ENCODE results near the gene MAPKAPK2.
"Not testable (repeated sequence)": the region's sequence is repeated elsewhere in the genome, so short reads cannot be mapped to it uniquely, and the experiment has no call there.

The MAPKAPK2 gene

DNA sequence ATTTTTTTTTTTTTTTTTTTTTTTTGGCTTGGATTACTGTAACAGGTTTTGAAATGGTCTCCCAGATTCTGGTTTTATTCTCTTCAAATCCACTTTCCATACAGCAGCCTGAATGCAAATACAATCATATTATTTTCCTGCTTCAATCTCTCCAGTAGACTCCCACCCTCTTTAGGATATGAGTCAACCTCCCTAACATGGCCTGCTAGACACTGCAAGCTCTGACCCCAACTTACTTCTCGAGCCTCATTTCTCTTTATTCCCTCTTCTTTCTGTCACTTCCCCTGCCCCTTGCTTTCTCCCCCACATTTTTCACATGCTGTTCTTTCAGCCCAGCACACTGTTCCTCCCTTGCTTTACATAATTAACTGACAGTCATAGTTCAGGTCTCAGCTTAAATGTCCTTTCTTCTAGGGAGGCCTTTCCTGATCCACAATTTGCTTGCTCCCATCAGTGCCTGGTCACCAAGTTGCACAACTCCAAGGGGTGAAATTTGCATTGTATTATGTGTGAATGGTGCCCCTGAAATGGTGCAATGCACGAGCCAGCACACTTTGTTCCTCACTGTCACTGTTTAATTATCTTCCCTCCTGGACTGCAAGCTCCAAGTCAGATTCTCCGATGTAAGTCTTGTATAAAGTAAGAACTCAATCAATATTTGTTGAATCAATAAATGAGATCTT is 63.8 kb downstream of the MAPKAPK2 start:
- DNase-seq, result no peak

DNA sequence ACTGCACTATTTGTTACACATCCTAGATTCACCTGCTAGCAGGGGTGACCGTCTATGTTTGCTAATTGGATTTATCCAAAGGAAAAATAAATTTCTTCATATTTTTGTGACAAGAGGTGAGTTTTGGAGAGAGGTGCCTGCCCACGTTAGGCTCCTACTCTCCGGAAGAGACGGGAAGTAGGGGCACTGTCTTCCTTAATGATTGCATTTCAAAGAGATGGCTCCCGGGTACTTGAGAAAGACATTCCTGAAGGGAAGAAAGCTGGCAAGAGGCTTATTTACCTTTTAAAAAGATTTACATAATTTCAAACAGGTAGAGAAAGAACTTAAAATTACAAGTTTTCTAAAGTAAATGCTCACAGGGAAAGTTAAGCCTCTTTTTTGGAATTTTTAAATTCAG is 67.2 kb downstream of the MAPKAPK2 start:
- no peak for DNase-seq

DNA sequence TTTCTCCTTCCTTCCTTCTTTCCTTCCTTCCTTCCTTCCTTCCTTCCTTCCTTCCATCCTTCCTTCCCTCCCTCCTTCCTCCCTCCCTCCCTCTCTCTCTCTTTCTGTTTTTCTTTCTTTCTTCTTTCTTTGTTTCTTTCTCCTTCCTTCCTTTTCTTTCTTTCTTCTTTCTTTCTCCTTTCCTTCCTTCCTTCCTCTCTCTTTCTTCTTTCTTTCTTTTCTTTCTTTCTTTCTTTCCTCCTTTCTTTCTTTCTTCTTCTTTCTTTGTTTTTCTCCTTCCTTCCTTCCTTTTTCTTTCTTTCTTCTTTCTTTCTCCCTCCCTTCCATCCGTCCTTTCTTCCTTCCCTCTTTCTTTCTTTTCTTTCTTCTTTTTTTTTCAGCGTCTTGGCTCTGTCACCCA is 67.8 kb downstream of the MAPKAPK2 start:
- no peak for DNase-seq

DNA sequence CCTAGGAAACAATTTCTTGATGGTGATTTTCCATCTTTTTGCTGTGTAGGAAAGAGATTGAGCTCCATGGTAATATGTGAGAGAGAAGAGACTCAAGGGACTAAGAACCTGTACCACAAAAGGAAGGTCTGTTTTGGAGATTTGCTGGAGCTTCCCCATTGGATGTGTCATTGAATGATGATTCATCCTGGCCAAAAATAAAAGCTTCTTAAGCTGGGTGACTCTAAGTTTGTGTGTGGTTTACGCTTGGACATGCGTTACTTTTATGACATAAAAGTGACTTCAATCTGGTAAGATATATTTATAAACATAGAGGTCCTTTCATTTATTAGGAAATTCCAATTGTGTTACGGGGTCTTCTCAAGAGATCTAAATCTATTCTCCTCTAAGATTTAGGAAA is 68.4 kb downstream of the MAPKAPK2 start:
- no peak for DNase-seq

DNA sequence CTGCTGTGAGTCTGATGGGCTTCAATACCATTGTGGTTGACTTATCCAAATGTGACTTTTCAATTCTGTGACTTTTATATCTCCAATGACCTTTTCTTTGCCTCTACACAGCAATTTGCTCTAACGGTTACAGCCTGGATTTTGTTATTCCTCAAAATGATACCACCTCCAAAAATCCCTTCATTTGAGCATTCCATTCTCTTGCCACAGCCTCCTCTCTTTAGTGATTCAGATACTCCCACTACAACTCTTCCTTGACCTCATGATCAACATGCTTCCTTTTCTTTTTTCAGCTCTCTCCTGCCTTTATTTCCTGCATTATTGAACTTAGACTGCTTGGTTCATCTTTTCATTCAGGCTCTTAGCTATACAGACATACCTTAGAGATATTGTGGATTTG is 69.3 kb downstream of the MAPKAPK2 start:
- no peak for DNase-seq

DNA sequence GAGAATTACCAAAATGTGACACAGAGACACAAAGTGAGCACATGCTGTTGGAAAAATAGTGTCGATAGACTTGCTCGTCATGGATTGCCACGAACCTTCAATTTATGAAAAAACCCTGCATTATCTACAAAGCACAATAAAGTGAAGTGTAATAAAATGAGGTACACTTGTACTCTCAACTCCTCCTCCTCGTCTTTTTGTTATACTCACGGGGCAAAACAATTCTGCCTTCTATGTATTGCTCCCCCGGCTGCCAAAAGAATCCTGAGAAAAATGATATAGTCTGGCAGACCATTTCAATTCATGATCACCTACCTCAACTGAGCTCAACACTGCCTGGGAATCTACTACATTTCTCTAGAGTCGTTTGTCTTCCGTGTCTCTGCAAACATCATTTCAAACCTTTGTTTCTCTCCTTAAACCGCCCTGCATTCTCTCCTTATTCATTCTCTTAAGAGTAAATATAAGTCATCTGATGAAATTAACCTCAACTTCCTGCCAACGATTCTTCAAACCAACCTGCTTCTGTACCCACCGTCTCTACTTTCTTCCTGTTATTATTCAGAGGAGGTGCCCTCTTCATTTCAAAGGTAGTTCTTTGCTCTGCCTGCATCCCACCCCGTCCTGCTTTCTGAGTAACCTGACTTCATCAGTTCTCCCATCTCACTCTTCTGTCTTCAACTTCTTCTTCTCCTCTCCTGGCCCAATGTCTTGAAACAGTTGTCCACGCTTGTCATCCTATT is 73.0 kb downstream of the MAPKAPK2 start:
- no peak for DNase-seq

DNA sequence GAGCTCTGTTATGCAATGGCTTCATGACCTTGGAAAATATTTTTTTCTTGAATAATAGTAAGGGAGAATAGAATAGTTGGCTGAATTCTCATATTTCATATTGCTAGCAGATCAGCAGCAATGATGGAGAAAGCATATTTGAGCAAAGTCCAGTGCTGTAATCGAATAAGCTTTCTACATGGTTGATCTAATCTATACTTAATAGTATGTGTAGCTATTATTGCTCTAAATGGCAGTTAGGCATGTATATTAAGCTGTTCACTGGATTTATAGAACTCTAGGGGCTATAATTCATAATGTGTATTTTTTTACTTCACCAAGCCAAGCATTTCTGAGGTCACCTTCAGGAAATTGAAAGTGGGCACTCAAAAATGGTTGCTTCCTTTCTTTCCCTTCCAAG is 75.9 kb downstream of the MAPKAPK2 start:
- no peak for DNase-seq

DNA sequence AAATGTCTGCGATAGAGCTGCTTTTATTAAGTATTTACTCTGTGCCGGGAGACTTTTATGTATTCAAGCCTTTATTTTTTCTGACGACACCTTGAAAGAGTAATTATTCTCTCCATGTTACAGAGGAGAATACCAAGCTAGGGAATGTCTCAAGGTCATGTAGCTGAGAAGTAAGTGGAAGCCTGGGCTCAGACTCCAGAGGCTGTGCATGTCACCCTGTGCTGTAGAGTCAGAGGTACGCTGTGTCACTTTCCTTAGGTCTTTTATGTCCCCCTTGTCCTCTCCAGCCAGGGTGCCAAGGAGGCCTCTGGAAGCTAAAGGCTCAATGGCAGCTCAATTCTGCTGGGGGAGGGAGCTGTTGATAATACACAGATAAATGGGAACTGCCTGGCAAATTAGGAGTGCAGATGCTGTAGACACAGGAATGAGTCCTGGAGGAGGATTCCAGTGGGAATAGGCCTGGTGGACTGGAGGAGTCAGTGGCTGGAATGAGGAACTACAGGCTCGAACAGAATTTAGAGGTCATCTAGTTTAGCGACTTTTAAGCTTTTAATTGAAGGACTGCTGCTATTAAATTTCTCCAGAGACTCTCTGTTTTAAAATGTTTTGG is 76.6 kb downstream of the MAPKAPK2 start:
- DNase-seq, result no peak

DNA sequence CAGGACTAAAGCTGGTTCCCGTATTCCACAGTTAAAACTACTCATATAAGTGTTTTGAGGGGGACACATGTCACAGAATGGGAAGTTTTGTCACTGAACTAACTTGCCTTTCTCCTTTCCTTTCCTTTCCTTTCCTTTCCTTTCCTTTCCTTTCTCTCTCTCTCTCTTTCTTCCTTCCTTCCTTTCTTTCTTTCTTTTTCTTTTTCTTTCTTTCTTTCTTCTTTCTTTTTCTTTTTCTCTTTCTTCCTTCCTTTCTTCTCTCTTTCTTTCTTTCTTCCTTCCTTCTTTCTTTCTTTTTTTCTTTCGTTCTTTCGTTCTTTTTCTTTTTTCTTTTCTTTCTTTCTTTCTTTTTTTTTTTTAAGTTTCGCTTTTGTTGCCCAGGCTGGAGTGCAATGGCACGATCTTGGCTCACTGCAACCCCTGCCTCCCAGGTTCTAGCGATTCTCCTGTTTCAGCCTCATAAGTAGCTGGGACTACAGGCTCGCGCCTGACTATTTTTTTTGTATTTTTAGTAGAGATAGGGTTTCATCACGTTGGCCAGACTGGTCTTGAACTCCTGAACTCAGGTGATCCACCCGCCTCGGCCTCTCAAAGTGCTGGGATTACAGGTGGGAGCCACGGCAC is 78.1 kb downstream of the MAPKAPK2 start:
- not testable (repeated sequence) for DNase-seq

DNA sequence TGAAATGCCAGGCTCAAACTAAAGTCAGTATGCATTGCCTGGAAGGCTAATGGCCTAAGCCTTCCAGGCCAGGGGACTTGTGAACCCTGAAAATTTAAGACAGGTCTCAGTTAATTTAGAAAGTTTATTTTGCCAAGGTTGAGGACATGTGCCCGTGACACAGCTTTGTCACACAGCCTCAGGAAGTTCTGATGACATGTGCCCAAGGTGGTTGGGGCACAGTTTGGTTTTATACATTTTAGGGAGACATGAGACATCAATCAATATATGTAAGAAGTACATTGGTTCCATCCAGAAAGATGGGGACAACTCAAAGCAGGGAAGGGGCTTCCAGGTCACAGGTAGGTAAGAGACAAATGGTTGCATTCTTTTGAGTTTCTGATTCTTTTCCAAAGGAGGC is 81.1 kb downstream of the MAPKAPK2 start:
- not testable (repeated sequence) for DNase-seq

DNA sequence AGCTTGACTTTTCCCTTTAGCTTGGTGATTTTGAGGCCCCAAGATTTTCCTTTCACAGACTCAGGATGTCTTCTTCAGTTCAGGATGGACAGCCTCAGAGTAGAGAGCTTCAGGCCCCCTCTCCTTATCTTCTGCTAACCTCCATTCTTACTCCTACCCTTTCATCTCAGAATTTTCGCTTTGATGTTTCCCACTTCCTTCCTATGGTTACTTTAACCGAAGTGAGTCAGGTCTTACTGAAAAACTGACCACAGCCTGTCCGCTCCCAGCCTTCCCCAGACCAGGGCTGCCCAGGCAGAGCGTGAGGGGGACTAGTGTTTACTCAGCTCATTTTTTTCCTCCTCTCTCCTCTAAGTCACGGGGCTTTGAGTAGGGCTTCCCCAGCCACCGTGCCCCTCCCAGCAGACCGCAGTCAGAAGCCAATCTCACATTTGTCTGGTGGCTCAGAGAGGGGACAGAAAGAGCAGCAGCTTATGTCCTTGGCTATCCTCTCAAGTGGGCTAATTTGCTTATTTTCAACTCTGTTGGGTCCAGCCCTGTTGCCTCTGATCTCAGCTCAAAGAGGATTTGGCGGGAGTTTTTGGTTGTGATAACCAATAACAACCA is 81.6 kb downstream of the MAPKAPK2 start:
- DNase-seq, result peak; percentile 74

DNA sequence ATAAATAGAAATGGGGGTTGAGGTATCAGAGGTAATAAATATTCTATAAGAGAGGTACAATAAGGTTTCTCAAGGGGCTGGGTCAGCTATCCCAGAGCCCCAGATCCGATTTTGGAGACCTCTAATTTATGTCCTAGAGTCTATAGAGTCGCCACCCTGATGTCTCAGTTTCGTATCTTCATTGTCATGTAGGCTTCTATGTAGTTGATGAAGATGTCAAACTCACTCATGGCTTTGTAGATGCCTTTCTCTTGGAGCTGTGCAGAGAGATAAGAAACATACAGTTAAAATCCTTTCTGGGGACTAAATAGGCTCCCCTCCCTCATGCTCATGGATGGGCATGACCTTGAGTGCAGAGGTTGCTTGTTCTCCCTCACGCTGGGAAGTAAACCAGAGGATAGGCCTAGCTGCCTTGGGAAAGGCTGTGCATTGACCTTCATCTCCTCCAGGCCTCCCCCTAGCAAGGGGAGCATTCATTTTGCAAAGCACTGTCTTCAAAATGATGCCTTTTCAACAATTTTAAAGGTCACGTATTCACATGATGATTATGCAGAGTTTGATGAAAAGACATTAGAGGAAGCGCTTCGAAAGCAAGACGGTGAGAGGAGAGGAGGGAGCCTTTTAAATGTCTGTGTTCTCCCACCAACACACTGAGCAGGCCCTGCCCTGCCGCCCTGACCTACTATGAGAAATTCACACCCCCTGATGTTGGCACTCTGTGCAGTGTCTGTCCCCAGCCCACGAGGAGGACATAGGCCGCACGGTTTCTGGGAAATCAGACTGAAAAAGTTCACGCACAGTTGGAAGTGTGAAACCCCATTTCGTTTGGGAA is 84.0 kb downstream of the MAPKAPK2 start:
- peak; percentile 33 for DNase-seq

DNA sequence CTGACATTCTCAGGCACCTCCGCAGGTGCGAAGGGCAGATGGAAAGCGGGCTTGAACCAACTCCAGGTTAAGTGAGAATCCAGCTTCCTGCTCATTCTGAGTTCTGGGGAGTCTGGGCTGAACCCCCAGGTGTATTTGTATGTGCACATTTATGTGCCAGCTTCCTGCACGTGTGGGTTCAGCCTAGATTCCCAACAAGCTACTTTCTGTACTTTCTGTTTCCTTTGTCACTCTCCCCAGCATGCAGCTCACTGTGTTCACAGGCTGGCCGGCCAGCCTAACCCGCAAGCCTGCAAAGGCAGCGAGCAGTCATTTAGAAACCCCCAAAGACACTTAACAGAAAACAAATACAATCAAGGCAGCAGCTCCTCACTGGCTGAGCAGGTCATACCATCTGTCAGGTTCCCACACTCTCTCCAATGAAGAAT is 84.6 kb downstream of the MAPKAPK2 start:
- DNase-seq, result peak; percentile 45

DNA sequence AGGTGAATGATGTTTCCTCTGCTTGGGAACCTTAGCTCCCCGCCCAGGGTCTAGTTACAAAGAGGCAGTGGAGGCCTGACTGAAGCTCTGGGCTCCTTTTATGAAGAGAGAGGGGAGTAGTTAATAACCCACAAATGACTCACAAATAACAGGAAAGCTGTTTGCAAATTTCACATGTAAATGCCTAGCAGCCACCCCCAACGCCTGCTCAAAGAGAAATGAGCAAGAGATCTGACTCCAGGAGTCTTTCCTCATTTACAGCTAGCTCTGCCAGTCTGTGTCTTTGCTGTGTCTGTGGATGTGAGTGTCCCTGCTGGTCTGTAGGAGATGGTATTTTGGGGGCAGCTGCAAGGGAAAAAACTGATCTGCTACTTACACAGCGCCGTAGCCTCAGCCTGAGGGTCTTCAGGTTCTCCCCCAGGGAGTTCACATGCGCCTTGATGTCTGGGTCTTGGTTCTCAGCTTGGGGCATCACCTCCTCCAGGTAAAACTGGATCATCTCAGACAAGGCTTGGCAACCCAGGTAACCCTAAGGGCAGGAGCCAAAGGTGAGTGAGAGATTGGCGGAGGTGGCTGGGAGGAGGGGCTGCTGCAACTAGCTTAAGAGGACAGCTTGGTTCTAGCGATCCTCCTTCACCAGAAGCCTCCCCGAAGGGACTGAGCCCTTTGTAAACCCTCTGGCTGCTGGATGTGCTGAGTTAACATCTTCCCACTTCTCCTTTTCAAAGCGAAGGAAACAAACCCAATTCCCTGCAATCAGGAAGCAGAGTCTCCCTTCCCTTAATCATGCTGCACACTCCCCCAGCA is 86.0 kb downstream of the MAPKAPK2 start, which contains the start of gene IL19:
Gene IL19, plus strand, starts transcription at position 243 of the 807 bp plus-strand sequence. CDS start 65,890 bp downstream, outside the sequence.
- no peak for DNase-seq

DNA sequence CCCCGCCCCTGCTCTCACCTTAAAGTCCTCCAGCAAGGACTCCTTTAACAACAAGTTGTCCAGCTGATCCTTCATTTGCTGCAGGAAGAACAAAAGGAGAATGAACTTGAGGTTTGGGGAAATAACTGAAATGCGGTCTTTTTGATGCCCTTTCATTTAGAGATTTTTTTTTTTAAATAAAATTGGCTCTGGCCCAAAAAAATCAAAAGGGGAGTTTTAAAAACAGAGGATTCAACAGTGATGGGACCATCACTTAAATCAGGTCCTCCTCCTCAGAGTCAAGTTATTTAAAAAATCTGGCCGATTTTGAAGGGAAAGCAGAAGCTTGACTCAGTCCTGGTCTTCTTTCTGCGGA is 86.6 kb downstream of the MAPKAPK2 start:
- no peak for DNase-seq

DNA sequence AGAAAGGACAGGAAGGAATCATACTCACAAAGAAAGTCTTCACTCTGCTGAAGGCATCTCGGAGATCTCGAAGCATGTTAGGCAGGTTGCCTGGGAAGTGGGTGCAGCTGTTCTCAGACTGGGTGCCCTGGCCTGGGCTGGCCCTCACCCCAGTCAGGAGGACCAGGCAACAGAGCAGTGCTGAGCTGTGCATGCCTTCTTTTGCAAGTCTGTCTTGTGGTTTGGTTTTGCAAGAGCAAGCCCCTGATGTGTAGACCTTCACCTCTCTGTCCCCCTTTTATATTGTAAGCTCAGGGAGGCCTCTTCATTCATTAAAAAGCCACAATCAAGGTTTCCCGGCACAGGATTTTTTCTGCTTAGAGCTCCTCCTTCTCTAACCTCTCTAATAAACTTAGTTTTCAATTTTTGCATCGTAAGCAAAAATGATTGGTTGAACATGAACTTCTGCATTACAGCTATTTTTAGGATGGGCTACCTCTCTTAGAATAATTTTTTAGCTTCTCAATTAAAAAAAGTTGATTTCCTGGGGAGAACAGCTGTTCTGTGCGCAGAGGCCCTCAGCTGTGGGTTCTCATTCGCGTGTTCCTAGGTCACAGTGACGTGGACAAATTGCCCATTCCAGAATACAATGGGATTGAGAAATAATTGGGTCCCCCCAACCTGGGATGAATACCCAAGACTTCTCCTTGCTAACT is 87.7 kb downstream of the MAPKAPK2 start, which contains the start of gene IL10:
Gene IL10, minus strand, starts transcription at position 252 of the 695 bp plus-strand sequence. Its CDS starts 59 bp downstream, at position 193.
- DNase-seq, result no peak

DNA sequence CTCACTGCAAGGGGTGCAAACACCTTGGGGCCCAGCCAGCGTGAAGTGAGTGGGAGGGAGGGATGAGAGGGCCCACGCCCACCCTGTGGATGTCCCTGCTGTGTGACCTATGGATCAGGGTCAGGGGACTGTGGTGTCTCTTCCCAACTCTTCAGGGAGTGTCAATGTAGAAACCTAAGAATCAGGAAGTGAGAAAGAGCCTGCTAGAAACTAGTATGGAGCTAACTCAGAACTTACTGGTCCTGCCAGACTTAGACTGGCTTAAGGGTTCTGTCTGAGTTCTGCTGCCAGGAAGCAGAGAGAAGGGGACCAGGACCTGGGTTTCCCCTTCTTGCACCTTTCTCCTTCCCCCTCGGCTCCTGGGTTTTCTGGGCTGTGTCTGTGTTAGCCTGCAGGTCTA is 89.4 kb downstream of the MAPKAPK2 start:
- no peak for DNase-seq

DNA sequence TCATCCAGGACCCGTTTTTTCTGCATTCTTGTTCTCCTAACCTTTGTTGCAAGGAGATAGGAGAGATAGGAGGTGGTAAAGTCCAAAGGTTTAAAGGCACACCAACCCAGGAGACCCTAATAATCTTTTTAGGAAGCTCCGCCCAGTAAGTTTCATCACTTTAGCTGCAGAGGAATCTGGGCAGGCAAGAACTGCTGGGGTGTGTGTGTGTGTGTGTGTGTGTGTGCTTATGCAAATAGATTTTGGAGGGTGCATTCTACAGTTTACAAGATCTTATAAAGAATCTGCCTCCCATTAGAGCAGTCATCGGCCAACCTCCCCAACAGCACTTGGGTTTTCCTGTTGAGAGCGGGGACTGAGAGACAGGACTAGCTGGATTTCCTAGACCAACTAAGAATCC is 91.5 kb downstream of the MAPKAPK2 start:
- no peak for DNase-seq

DNA sequence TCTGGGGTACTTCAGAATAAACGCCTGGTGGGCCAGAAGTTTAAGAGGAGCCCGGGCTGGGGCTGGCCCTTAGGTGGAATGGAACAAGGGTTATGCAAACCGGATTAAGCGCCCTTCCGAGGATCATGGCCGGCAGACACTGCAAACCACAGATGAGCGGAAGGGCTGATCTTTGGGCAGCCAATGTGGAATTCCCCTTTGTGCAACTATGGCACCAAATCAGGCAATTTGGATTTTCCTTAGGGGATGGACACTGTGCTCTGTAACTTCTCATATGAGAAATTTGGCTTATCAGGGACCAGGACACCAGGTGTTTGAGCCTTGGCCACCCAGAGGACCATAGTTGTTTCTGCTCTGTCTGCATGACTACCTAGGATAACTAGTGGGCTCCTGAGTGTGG is 93.3 kb downstream of the MAPKAPK2 start:
- no peak for DNase-seq

DNA sequence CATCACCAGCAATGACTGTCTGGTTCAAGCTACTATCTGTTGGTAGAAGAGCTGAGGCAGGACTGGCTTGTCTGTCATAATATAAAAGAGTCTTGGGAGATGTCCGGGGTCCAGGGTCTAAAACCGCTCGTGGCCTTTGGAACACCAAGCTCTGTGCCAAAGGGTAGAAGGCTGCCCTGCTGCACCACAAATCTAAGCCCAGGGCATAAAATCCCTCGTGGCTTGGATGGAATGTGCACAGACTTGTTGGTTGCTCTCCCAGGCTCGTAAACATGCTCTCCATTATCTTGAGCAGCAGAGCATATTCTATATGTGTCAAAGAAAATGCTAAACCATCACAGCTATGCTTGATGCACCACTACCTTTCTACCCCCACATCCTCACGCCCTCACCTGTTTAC is 94.2 kb downstream of the MAPKAPK2 start:
- not testable (repeated sequence) for DNase-seq

DNA sequence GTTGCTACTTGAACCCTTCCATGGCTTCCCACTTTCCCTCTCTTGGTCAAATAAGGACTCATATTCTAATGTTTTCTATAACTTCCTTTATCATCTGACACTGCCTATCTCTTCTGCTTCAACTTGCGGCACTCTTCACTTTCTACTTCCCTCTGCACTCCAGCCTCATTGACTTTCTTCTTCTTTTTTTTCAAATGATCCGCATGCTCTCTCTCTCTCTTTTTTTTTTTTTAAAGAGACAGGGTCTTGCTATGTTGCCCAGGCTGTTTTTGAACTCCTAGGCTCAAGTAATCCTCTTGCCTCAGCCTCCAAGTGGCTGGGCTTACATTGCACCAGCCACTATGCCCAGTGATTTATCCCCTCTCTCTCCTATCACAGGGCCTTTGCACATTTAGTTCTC is 94.9 kb downstream of the MAPKAPK2 start:
- DNase-seq, result no peak
